OCI-LY3 (cell line): Measurements from ENCODE around the gene NEO1.

Experiments used
- H2AFZ ChIP-seq: fragments of 200-600, 300-600 bp; shearing (Covaris generic); 2 replicates; pipeline ENCODE4 v1.6.0; 2014; ENCODE audit warnings: antibody characterized with exemption, low read depth, low read length
- H3K27ac ChIP-seq: fragments of 200-600, 300-600 bp; sonication (generic); 2 replicates; pipeline ENCODE4 v1.5.1; 2014; ENCODE audit warnings: mild to moderate bottlenecking, low read length, moderate library complexity, mixed read lengths
- H3K27me3 ChIP-seq: fragments of 200-600, 300-600 bp; sonication (generic); 2 replicates; pipeline ENCODE4 v1.6.1; 2014; ENCODE audit warnings: low read depth, low read length, mixed read lengths
- H3K36me3 ChIP-seq: fragments of 200-600, 300-600 bp; sonication (generic); replicated peaks from 2 replicates; pipeline ENCODE3; 2014; ENCODE audit warnings: low read depth, low read length, mixed read lengths
- H3K4me1 ChIP-seq: fragments of 300-600, 200-600 bp; sonication (generic); 2 replicates; pipeline ENCODE4 v1.6.1; 2014; ENCODE audit warnings: low read length, mixed read lengths
- H3K4me2 ChIP-seq: fragments of 200-600, 300-600 bp; sonication (generic); 2 replicates; pipeline ENCODE4 v1.6.1; 2014; ENCODE audit warnings: low read length, mixed read lengths
- H3K4me3 ChIP-seq: fragments of 300-600, 200-600 bp; sonication (generic); 2 replicates; pipeline ENCODE4 v1.5.1; 2014; ENCODE audit warnings: antibody characterized with exemption, mild to moderate bottlenecking, low read length, moderate library complexity
- H3K79me2 ChIP-seq: fragments of 300-600, 200-600 bp; shearing (Covaris generic); 2 replicates; pipeline ENCODE4 v1.6.1; 2014; ENCODE audit warnings: mild to moderate bottlenecking, low read length, mixed read lengths
- H3K9ac ChIP-seq: fragments of 300-600, 200-600 bp; shearing (Covaris generic); 2 replicates; pipeline ENCODE4 v1.6.0; 2014; ENCODE audit warnings: mild to moderate bottlenecking, low read length, moderate library complexity
- H3K9me3 ChIP-seq: fragments of 200-600, 300-600 bp; shearing (Covaris generic); 2 replicates; pipeline ENCODE4 v1.6.1; 2014; ENCODE audit warnings: low read length, mixed read lengths; ENCODE audit not compliant: insufficient read depth
- H4K20me1 ChIP-seq: fragments of 200-600, 300-600 bp; sonication (generic); 2 replicates; pipeline ENCODE4 v1.6.1; 2016; ENCODE audit warnings: low read length, mixed read lengths; ENCODE audit not compliant: insufficient read depth
- EZH2phosphoT487 ChIP-seq: fragments of 200-600 bp; shearing (Covaris generic); IDR thresholded peaks from 2 replicates; pipeline ENCODE4 v1.6.1; 2018; ENCODE audit warnings: antibody characterized with exemption, mixed run types, low read depth
- TF ChIP-seq, protein P1 (sequence below): fragments of 200-600, 300-600 bp; sonication (generic); IDR thresholded peaks from 2 replicates; pipeline ENCODE4 v1.5.1; 2014; ENCODE audit warnings: antibody characterized with exemption, low read length, low read depth

The NEO1 gene

DNA sequence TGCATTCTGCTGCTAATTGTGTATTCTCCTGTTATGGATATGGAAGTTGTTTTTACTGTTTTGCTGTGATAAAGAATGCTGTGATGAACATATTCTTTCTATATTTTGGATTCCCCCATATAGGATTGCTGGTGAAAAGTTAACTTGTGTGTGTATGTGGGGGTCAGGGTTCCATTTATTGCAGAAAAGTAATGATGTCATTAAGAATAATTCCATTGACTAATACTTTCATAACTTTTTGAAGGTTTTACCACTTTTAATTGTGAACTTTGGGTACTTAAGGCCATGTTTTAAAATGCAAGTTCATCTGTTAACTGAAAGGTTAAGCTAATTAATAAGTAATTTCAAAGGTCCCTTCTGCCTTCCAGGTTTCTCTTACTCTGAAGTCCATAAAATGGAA lies 6.2 kb downstream of the NEO1 start:
- Histone ChIP-seq H3K4me2 (no peak overlapping the region), H3K79me2 (no peaks in the 10 kb centered on the region), H3K4me3 (no peak overlapping the region), H3K27me3 (peaks cover 19% of the 10 kb centered on the region), H3K27ac (no peak overlapping the region), H3K36me3 (no peaks in the 10 kb centered on the region), H2AFZ (no peak overlapping the region), H3K9me3 (no peaks in the 10 kb centered on the region), H4K20me1 (no peaks in the 10 kb centered on the region), H3K4me1 (peaks cover 3% of the 10 kb centered on the region; the same call in 1 of the 2 replicates), H3K9ac (no peak overlapping the region)
- TF ChIP-seq EZH2phosphoT487 = no peak
- TF ChIP-seq, protein P1, sequence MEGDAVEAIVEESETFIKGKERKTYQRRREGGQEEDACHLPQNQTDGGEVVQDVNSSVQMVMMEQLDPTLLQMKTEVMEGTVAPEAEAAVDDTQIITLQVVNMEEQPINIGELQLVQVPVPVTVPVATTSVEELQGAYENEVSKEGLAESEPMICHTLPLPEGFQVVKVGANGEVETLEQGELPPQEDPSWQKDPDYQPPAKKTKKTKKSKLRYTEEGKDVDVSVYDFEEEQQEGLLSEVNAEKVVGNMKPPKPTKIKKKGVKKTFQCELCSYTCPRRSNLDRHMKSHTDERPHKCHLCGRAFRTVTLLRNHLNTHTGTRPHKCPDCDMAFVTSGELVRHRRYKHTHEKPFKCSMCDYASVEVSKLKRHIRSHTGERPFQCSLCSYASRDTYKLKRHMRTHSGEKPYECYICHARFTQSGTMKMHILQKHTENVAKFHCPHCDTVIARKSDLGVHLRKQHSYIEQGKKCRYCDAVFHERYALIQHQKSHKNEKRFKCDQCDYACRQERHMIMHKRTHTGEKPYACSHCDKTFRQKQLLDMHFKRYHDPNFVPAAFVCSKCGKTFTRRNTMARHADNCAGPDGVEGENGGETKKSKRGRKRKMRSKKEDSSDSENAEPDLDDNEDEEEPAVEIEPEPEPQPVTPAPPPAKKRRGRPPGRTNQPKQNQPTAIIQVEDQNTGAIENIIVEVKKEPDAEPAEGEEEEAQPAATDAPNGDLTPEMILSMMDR = no peak

DNA sequence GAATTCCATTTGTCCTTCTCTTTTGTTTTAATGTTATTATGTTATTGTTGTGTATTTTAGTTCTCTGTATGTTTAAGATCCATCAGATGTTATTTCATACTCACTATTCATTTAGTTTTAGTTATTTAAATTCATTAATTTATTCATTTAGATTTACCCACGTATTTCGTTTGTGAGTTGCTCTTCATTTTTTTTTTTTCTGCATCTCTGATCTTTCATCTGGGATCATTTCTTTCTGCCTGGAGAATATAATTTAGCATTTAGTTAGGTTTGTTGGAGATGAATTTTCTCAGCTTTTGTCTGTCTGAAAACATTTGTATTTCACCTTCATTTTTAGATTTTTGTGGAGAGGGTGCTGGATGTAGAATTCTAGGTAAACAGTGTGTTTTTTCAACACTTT lies 12.9 kb downstream of the NEO1 start:
- TF ChIP-seq, protein P1 = no peak
- no peak for TF ChIP-seq EZH2phosphoT487
- no peak overlapping the region for H3K27ac ChIP-seq
- 0 out of 2 replicates have a peak, but pooled peaks cover 7% of the 10 kb centered on the region for H3K27me3 ChIP-seq
- no peaks in the 10 kb centered on the region for H3K9me3 ChIP-seq
- H3K4me2 ChIP-seq = no peak overlapping the region
- H4K20me1 ChIP-seq = no peaks in the 10 kb centered on the region
- H3K36me3 ChIP-seq = no peaks in the 10 kb centered on the region
- H3K79me2 ChIP-seq = no peaks in the 10 kb centered on the region
- no peak overlapping the region for H3K4me3 ChIP-seq
- H3K9ac ChIP-seq = no peak overlapping the region
- no peaks in the 10 kb centered on the region for H3K4me1 ChIP-seq
- no peak overlapping the region for H2AFZ ChIP-seq

DNA sequence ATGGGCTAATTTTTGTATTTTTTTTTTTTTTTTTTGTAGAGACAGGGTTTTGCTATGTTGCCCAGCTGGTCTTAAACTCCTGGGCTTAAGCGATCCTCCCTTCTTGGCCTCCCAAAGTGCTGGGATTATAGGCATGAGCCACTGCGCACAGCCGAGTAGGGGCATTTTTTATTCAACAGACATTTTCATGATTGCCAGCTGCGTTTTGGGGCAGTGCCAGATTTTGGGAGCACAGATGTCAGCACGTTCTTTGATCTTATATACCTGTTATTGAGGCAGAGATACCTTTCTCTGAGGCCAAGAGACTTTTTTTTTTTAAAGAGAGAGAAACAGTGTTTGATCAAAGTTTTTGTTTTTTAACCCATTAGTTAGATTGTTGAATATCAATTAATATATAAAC lies 16.8 kb downstream of the NEO1 start:
- H4K20me1 ChIP-seq = no peaks in the 10 kb centered on the region
- H3K4me1 ChIP-seq = no peaks in the 10 kb centered on the region
- no peak overlapping the region for H3K27ac ChIP-seq
- H3K9me3 ChIP-seq = no peaks in the 10 kb centered on the region
- 0 out of 2 replicates have a peak, but pooled peaks cover 3% of the 10 kb centered on the region for H3K27me3 ChIP-seq
- no peaks in the 10 kb centered on the region for H3K36me3 ChIP-seq
- H3K4me2 ChIP-seq = no peak overlapping the region
- no peak overlapping the region for H3K9ac ChIP-seq
- H3K4me3 ChIP-seq = no peak overlapping the region
- no peaks in the 10 kb centered on the region for H3K79me2 ChIP-seq
- TF ChIP-seq, protein P1 = no peak
- TF ChIP-seq EZH2phosphoT487 = no peak
- no peak overlapping the region for H2AFZ ChIP-seq

DNA sequence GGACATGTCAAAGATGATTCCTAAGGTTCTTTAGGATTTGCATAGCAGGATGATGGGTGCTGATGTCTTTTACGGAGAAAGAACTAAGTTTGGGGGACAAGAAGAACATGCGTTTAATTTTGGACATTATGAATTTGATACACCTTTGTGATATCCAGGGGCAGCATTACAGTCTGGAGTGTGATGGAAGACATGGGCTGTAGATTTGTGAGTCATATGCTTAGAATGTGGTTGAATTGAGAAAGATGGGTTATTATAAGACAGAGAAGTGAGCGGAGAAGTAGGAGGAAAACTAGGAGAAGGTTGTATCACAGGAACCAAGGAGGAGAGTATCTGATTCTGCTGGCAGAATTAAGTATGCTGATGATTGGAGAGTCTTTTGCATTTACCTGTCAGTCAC lies 20.6 kb downstream of the NEO1 start:
- H2AFZ ChIP-seq = no peak overlapping the region
- no peak overlapping the region for H3K4me2 ChIP-seq
- TF ChIP-seq EZH2phosphoT487 = no peak
- TF ChIP-seq, protein P1 = no peak

More for the DNA sequence above, 20.6 kb downstream of the NEO1 start:
- no peak overlapping the region for H3K9ac ChIP-seq
- H3K4me3 ChIP-seq = no peak overlapping the region
- H3K27ac ChIP-seq = no peak overlapping the region
- H3K27me3 ChIP-seq = no peaks in the 10 kb centered on the region
- H3K79me2 ChIP-seq = no peaks in the 10 kb centered on the region
- no peaks in the 10 kb centered on the region for H3K36me3 ChIP-seq
- H3K4me1 ChIP-seq = peaks cover 8% of the 10 kb centered on the region
- no peaks in the 10 kb centered on the region for H4K20me1 ChIP-seq
- no peaks in the 10 kb centered on the region for H3K9me3 ChIP-seq
